OCI-LY7 (cell line): ENCODE results near the gene RNF26.

Source experiments
- CTCF ChIP-seq: fragments of 200-600 bp; sonication (generic); conservative IDR thresholded peaks from 2 replicates; pipeline ENCODE4 v1.5.1; 2014; ENCODE audit warnings: mild to moderate bottlenecking, antibody characterized with exemption, low read length, moderate library complexity, mixed read lengths
- EZH2phosphoT487 ChIP-seq: fragments of 200-600 bp; sonication (generic); IDR thresholded peaks from 2 replicates; pipeline ENCODE4 v1.6.1; 2018; ENCODE audit warnings: low read depth, borderline replicate concordance, mild to moderate bottlenecking, mixed run types, antibody characterized with exemption, low read length, moderate library complexity, mixed read lengths

GRCh38 chr11:119377112-119377901 is 43.0 kb downstream of the RNF26 start:
- no peak for TF ChIP-seq CTCF
- no peak for TF ChIP-seq EZH2phosphoT487
